ENCODE results near the gene TOX3.

Gene TOX3

DNA sequence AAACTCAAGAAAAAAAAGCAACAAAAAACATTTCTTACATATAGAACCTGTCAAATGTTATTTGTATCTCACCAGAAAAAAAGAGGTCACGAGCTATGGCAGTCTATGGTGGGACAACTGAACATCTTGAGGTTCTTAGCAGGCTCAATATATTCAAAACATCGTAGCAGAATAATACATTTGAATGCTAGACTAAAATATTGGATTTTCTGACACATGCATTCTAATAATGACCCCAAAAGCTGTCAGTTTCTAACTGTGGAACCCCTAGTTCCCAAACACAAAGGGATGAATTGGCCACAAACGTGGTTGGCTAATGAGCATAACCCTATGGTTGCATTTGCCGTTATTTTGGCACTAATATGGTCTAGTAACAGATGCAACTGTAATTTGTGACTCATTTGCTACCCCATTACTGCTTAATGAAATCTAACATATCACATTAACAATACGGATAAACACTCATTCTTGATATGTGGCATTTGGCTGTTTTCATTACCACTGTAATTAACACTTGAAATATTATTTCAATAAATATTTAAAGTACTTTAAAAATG lies 81.2 kb downstream of the TOX3 start:
- TF ChIP-seq, protein P1, sequence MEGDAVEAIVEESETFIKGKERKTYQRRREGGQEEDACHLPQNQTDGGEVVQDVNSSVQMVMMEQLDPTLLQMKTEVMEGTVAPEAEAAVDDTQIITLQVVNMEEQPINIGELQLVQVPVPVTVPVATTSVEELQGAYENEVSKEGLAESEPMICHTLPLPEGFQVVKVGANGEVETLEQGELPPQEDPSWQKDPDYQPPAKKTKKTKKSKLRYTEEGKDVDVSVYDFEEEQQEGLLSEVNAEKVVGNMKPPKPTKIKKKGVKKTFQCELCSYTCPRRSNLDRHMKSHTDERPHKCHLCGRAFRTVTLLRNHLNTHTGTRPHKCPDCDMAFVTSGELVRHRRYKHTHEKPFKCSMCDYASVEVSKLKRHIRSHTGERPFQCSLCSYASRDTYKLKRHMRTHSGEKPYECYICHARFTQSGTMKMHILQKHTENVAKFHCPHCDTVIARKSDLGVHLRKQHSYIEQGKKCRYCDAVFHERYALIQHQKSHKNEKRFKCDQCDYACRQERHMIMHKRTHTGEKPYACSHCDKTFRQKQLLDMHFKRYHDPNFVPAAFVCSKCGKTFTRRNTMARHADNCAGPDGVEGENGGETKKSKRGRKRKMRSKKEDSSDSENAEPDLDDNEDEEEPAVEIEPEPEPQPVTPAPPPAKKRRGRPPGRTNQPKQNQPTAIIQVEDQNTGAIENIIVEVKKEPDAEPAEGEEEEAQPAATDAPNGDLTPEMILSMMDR (conservative IDR thresholded peaks at IDR 0.05), result no peak
- TF ChIP-seq ZFX (IDR thresholded peaks at IDR 0.05), result no peak
- no peak overlapping the region for H3K27ac ChIP-seq

DNA sequence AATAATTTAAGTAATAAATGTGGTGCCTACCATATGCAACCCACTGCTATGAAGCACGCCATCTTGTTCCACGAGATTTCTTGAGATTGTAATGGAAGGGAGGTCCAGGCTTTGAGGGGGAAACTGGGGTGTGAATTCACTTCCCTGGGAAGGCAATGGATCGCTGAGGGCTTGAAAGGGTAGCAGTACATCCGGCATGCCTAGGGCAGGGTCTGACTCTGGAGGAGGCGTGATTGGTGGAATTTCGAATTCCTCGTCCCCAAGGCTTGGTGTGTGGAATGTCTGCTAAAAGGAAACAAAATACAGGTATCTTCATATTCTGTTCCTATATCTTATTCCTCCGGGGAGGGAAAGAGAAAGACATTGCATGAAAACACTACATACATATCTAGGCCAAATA lies 83.0 kb downstream of the TOX3 start:
- H3K27ac ChIP-seq, result no peak overlapping the region
- no peak for TF ChIP-seq ZFX (IDR thresholded peaks at IDR 0.05)
- TF ChIP-seq, protein P1 (conservative IDR thresholded peaks at IDR 0.05), result no peak

DNA sequence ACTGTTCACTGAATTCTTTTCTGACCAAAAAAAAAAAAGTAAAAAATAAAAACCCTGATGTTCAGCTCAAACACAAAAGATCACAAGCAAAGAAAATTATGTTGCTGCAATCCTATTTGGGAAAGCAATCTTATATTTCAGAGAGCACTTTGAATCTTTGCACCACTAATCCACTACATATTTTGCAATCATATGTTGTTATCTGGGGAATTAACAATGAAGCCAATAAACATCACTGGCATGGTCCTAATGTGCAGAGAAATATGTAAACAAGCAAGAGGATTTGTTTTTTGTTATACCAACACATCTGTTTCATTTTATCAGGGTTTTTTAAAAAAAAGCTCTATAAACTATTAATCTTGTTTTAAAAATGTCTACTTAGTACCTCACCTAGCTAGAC lies 84.1 kb downstream of the TOX3 start:
- no peak overlapping the region for H3K27ac ChIP-seq
- TF ChIP-seq, protein P1 (conservative IDR thresholded peaks at IDR 0.05), result no peak
- TF ChIP-seq ZFX (IDR thresholded peaks at IDR 0.05), result no peak

DNA sequence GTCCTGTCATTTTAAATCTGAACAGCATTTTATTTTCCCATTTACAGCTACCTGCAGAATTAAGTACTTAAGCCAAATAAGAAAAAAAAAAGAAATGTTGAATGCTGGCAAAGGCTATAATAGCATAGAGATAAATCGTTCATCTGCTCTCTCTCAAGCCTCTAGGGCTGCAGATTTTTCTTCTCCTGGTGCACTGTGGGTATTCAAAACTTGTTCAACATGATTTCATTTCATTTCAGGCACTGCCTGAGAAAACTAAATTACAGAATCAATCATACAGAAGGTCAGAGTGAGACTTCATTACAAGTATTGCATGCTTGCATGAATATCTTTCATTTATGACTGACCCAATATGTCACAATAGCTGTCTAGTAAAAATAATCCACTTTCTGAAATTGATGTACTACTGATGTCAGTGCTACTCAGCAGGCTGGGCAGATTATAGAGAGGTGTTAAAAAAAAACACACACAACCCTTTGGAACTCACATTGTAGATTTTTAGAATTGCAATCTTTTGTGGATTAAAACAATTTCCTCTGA lies 86.2 kb downstream of the TOX3 start:
- H3K27ac ChIP-seq, result no peak overlapping the region
- TF ChIP-seq ZFX (IDR thresholded peaks at IDR 0.05), result no peak
- TF ChIP-seq, protein P1 (conservative IDR thresholded peaks at IDR 0.05), result no peak

DNA sequence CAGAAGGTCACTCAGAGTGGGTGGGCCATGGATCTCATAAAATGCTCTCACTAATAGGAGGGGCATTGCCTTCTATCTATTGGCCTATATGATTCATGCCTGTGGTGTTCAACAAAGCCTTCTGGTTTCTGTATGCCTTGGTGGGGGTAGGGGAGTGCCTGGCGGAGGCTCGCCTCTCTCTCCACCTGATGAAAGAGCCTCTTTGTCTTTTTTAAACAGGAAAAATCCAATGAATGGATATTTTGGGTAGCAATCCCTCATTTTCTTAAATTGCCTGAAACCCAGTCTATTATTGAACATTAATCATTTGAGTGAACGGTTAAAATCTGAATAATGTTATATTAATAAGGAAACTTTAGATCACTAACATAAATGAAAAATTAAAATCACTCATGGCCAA lies 90.6 kb downstream of the TOX3 start:
- no peak for TF ChIP-seq ZFX (IDR thresholded peaks at IDR 0.05)
- TF ChIP-seq, protein P1 (conservative IDR thresholded peaks at IDR 0.05), result no peak
- H3K27ac ChIP-seq, result no peak overlapping the region

DNA sequence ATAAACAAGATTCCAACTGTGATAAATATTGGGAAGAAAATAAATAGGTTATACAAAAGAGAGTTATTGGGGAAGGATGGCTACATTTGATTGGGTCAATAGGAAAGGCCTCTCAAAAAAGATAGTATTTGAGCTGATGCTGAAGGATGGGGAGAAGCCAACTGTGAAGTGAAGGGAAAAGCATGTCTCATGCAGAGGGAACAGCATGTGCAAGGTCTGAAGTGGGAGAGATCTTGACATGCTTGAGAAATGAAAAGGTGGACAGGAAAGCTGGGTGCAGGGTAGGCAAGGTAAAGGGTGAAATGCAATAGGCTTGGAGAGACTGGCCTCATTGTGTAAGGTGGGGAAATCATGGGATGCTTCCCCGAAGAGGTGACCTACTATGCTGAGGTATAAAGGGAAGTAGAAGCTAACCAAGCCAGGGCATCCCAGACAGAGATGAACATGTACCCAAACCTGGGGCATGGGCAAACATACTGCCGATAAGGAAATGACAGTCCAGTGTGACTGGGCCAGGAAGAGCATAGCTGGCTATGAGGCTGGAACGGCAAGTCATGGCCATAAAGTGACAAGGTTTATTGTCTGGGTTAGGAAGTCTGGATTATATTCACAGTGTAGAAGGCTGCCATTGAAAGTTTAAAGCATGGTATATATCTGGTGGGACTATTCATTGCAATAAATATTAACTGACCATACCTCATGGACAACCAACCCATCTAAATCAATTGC lies 91.2 kb downstream of the TOX3 start:
- H3K27ac ChIP-seq, result no peak overlapping the region
- no peak for TF ChIP-seq ZFX (IDR thresholded peaks at IDR 0.05)
- TF ChIP-seq, protein P1 (conservative IDR thresholded peaks at IDR 0.05), result no peak

DNA sequence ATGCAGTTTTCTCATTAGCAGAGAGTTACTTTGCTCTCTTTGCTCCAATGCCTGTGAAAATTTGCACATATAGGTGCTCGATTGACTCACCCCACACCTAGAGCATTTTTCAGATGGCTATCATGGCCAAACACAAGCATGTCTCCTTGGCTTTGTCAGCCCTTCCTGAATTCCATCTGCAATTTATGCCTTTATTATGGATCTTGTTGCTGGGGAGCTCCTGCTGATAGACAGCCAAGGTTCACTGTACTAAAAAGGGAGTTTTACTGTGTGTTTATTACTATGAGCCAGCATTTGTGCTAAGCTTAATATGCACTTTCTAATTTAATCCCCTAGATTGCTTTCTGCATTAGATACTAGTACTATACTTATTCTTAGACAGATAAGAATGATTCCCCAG lies 93.3 kb downstream of the TOX3 start:
- no peak overlapping the region for H3K27ac ChIP-seq
- TF ChIP-seq ZFX (IDR thresholded peaks at IDR 0.05), result no peak
- TF ChIP-seq, protein P1 (conservative IDR thresholded peaks at IDR 0.05), result no peak

Data from C4-2B (cell line).